SU-DHL-6 (cell line): ENCODE measurements around the gene APOBEC3B.

ENCODE experiments used
- H2AFZ ChIP-seq: fragments of 200-600 bp; sonication (generic); 2 replicates; pipeline ENCODE4 v1.6.1; 2014; ENCODE audit warnings: low read depth, mild to moderate bottlenecking, moderate library complexity, mixed read lengths, antibody characterized with exemption, low read length; ENCODE audit not compliant: severe bottlenecking
- H3F3A ChIP-seq: fragments of 200-600 bp; shearing (Covaris generic); 2 replicates; pipeline ENCODE4 v1.6.0; 2016; ENCODE audit warnings: antibody characterized with exemption, mild to moderate bottlenecking; ENCODE audit not compliant: insufficient read depth
- H3K27ac ChIP-seq: fragments of 200-600 bp; sonication (generic); 2 replicates; pipeline ENCODE4 v1.5.1; 2016; ENCODE audit warnings: low read depth, mild to moderate bottlenecking, low read length, moderate library complexity, mixed read lengths
- H3K27me3 ChIP-seq: fragments of 200-600 bp; sonication (generic), shearing (Covaris generic); 2 replicates; pipeline ENCODE4 v1.6.0; 2014; ENCODE audit warnings: mild to moderate bottlenecking, low read length
- H3K36me3 ChIP-seq: fragments of 200-600 bp; sonication (generic); 2 replicates; pipeline ENCODE4 v1.6.1; 2014; ENCODE audit warnings: mild to moderate bottlenecking, low read length, mixed read lengths
- H3K4me2 ChIP-seq: fragments of 300-600, 200-600 bp; shearing (Covaris generic), sonication (generic); 2 replicates; pipeline ENCODE4 v1.6.0; 2014; ENCODE audit warnings: low read length, low read depth, mild to moderate bottlenecking; ENCODE audit not compliant: poor library complexity, severe bottlenecking
- H3K4me3 ChIP-seq: fragments of 200-600 bp; sonication (generic); 2 replicates; pipeline ENCODE4 v1.5.1; 2014; ENCODE audit warnings: antibody characterized with exemption, low read length, mild to moderate bottlenecking, mixed read lengths; ENCODE audit not compliant: insufficient read depth, poor library complexity, severe bottlenecking
- H3K79me2 ChIP-seq: fragments of 200-600 bp; sonication (generic); 2 replicates; pipeline ENCODE4 v1.6.1; 2014; ENCODE audit warnings: mild to moderate bottlenecking, low read length, moderate library complexity; ENCODE audit not compliant: insufficient read depth
- H3K9ac ChIP-seq: fragments of 200-600 bp; sonication (generic); 2 replicates; pipeline ENCODE4 v1.7.0; 2014; ENCODE audit warnings: mild to moderate bottlenecking, low read length
- H3K9me2 ChIP-seq: fragments of 200-600 bp; sonication (generic); replicated peaks from 2 replicates; pipeline ENCODE4 v1.6.1; 2014; ENCODE audit warnings: low read length; ENCODE audit not compliant: insufficient read depth
- H3K9me3 ChIP-seq: fragments of 200-600 bp; sonication (generic); 2 replicates; pipeline ENCODE4 v1.6.1; 2014; ENCODE audit warnings: low read length, mixed read lengths; ENCODE audit not compliant: insufficient read depth
- H4K20me1 ChIP-seq: fragments of 200-600 bp; sonication (generic); 2 replicates; pipeline ENCODE4 v1.6.1; 2014; ENCODE audit warnings: low read depth, mild to moderate bottlenecking, antibody characterized with exemption, low read length, moderate library complexity, mixed read lengths
- EZH2phosphoT487 ChIP-seq: fragments of 200-600 bp; sonication (generic), shearing (Covaris generic); conservative IDR thresholded peaks from 2 replicates; pipeline ENCODE4 v1.6.1; 2018; ENCODE audit warnings: mild to moderate bottlenecking, antibody characterized with exemption, low read length, moderate library complexity, mixed read lengths
- TF ChIP-seq, protein P1 (sequence below): fragments of 200-600 bp; sonication (generic); IDR thresholded peaks from one replicate; pipeline ENCODE4 v1.5.1; 2017; ENCODE audit warnings: antibody characterized with exemption, mild to moderate bottlenecking, low read length, moderate library complexity; ENCODE audit not compliant: insufficient read depth, poor library complexity, severe bottlenecking

APOBEC3B gene

GRCh38 chr22:38963872-38964271 lies 18.3 kb upstream of the APOBEC3B start:
- H3K79me2 ChIP-seq = no peaks in the 10 kb centered on the region
- no peak overlapping the region for H3K27ac ChIP-seq
- H4K20me1 ChIP-seq = no peaks in the 10 kb centered on the region
- H3K9me3 ChIP-seq = no peaks in the 10 kb centered on the region
- no peak overlapping the region for H3K9ac ChIP-seq
- H3K36me3 ChIP-seq = no peaks in the 10 kb centered on the region
- no peak overlapping the region for H2AFZ ChIP-seq
- H3K27me3 ChIP-seq = no peaks in the 10 kb centered on the region
- TF ChIP-seq EZH2phosphoT487 = no peak
- TF ChIP-seq, protein P1, sequence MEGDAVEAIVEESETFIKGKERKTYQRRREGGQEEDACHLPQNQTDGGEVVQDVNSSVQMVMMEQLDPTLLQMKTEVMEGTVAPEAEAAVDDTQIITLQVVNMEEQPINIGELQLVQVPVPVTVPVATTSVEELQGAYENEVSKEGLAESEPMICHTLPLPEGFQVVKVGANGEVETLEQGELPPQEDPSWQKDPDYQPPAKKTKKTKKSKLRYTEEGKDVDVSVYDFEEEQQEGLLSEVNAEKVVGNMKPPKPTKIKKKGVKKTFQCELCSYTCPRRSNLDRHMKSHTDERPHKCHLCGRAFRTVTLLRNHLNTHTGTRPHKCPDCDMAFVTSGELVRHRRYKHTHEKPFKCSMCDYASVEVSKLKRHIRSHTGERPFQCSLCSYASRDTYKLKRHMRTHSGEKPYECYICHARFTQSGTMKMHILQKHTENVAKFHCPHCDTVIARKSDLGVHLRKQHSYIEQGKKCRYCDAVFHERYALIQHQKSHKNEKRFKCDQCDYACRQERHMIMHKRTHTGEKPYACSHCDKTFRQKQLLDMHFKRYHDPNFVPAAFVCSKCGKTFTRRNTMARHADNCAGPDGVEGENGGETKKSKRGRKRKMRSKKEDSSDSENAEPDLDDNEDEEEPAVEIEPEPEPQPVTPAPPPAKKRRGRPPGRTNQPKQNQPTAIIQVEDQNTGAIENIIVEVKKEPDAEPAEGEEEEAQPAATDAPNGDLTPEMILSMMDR = no peak
- H3F3A ChIP-seq = no peaks in the 10 kb centered on the region
- no peak overlapping the region for H3K4me3 ChIP-seq
- no peaks in the 10 kb centered on the region for H3K9me2 ChIP-seq
- H3K4me2 ChIP-seq = no peak overlapping the region

- H2AFZ ChIP-seq = no peak overlapping the region
- H4K20me1 ChIP-seq = no peaks in the 10 kb centered on the region
- H3K4me2 ChIP-seq = no peak overlapping the region
- H3F3A ChIP-seq = no peaks in the 10 kb centered on the region
- H3K27me3 ChIP-seq = no peaks in the 10 kb centered on the region
- no peaks in the 10 kb centered on the region for H3K9me3 ChIP-seq
- TF ChIP-seq, protein P1 = no peak
- TF ChIP-seq EZH2phosphoT487 = no peak
- no peaks in the 10 kb centered on the region for H3K79me2 ChIP-seq
- H3K36me3 ChIP-seq = no peaks in the 10 kb centered on the region
- no peak overlapping the region for H3K4me3 ChIP-seq
- H3K9ac ChIP-seq = no peak overlapping the region
- H3K9me2 ChIP-seq = no peaks in the 10 kb centered on the region
- no peak overlapping the region for H3K27ac ChIP-seq
These were observed 17.8 kb upstream of the APOBEC3B start for GRCh38 chr22:38964306-38964705.

DNA sequence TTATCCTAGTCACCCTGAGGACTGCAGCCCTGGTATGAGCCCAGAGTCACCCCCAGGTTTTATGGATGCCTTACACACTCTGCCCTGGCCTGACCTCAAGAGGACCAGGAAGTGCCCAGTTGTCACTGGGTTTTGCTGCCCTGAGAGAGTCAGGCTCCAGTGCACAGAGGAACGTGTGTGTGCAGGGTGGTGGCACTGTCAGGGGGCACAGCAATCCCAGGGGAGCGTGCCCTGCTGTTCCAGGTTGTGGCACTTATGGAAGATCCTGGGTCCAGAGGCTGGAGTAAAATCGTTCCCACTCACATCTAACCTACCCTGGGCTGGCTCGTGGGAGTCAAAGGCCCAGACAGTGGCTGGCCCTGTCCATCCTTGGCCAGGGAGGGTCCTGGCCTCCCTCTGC lies 17.2 kb upstream of the APOBEC3B start:
- no peak overlapping the region for H3K4me2 ChIP-seq

More for the DNA sequence above, 17.2 kb upstream of the APOBEC3B start:
- H3K9me3 ChIP-seq = no peaks in the 10 kb centered on the region
- no peaks in the 10 kb centered on the region for H3K27me3 ChIP-seq
- no peak overlapping the region for H3K9ac ChIP-seq
- TF ChIP-seq, protein P1 = no peak
- TF ChIP-seq EZH2phosphoT487 = no peak
- no peak overlapping the region for H3K4me3 ChIP-seq
- no peaks in the 10 kb centered on the region for H4K20me1 ChIP-seq
- no peak overlapping the region for H3K27ac ChIP-seq
- no peaks in the 10 kb centered on the region for H3K79me2 ChIP-seq
- H2AFZ ChIP-seq = no peak overlapping the region
- H3F3A ChIP-seq = no peaks in the 10 kb centered on the region
- no peaks in the 10 kb centered on the region for H3K36me3 ChIP-seq
- H3K9me2 ChIP-seq = no peaks in the 10 kb centered on the region
